T-helper 2 cell treated with Interferon-gamma antibody and Interleukin-4, amounts not matched to agents 100 ng/mL and 5 ng/mL, for 36 hours (primary cell): ENCODE results near the gene INIP. TPM values are rescaled to one million over a fixed set of nuclear protein-coding genes. Genes with fewer than 3 reads are reported as not detected.
"Not testable (repeated sequence)": the region's sequence is repeated elsewhere in the genome, so short reads cannot be mapped to it uniquely, and the experiment has no call there.

Experiments used
- intact Hi-C: fragments of 100-400 bp; cut with micrococcal nuclease; formaldehyde crosslinking; loops from one replicate; pipeline ENCODE4 v1.15.1; 2023
- total RNA-seq: library from RNA; stranded (reverse); gene quantifications from 2 replicates; pipeline ENCODE4 v1.2.3, GENCODE V29; 2022

The INIP gene
- total RNA-seq, 1 donor from 2014 or later = 36.1 TPM

- intact Hi-C loops = no loop called here
Measured at GRCh38 chr9:112744177-112744576, 26.3 kb upstream of the INIP start.

- intact Hi-C loops = no loop called here
Measured at GRCh38 chr9:112743216-112743836, 25.4 kb upstream of the INIP start.

GRCh38 chr9:112734892-112735291 is 17.0 kb upstream of the INIP start:
- intact Hi-C loops = no loop called here

- intact Hi-C loops = no loop called here
Measured at GRCh38 chr9:112731971-112732370, 14.1 kb upstream of the INIP start.

GRCh38 chr9:112728401-112728800 is 10.5 kb upstream of the INIP start:
- intact Hi-C loops = no loop called here

GRCh38 chr9:112726428-112726827 is 8.5 kb upstream of the INIP start:
- intact Hi-C loops = no loop called here

GRCh38 chr9:112725961-112726360 is 8.0 kb upstream of the INIP start:
- intact Hi-C loops = no loop called here

GRCh38 chr9:112722749-112723148 is 4.8 kb upstream of the INIP start:
- intact Hi-C loops = not testable (repeated sequence)

- intact Hi-C loops = no loop called here
Measured at GRCh38 chr9:112720113-112720780, 2.3 kb upstream of the INIP start.

- intact Hi-C loops = loop anchor here (2.0 to 10.0 kb wide), 6 partner anchors 387 to 1237 kb away; partner anchors contain the start of genes ALAD, ECPAS, FKBP15 and PTBP3
Measured at GRCh38 chr9:112719696-112720095, 1.8 kb upstream of the INIP start.

- intact Hi-C loops = loop anchor here (2.0 to 10.0 kb wide), 6 partner anchors 386 to 1237 kb away; partner anchors contain the start of genes ALAD, ECPAS, FKBP15 and PTBP3
Measured at GRCh38 chr9:112719241-112719691, 1.3 kb upstream of the INIP start.

GRCh38 chr9:112712678-112713077 is 5.2 kb downstream of the INIP start:
- intact Hi-C loops = loop anchor here (10.0 kb wide), 1 partner anchor 538 kb away; the partner anchor contains the start of gene SUSD1

GRCh38 chr9:112711050-112711689 is 6.7 kb downstream of the INIP start:
- intact Hi-C loops = loop anchor here (10.0 kb wide), 1 partner anchor 536 kb away; the partner anchor contains the start of gene SUSD1

- intact Hi-C loops = no loop called here
Measured at GRCh38 chr9:112705768-112706427, 12.0 kb downstream of the INIP start.

- intact Hi-C loops = no loop called here
Measured at GRCh38 chr9:112703304-112703703, 14.6 kb downstream of the INIP start.

- intact Hi-C loops = no loop called here
Measured at GRCh38 chr9:112700085-112700484, 17.8 kb downstream of the INIP start.

GRCh38 chr9:112699230-112699629 is 18.7 kb downstream of the INIP start:
- intact Hi-C loops = no loop called here

- intact Hi-C loops = no loop called here
Measured at GRCh38 chr9:112696461-112696860, 21.5 kb downstream of the INIP start.

- intact Hi-C loops = no loop called here
Measured at GRCh38 chr9:112694706-112695555, 23.0 kb downstream of the INIP start.

GRCh38 chr9:112689161-112689740 is 28.7 kb downstream of the INIP start:
- intact Hi-C loops = no loop called here
